ENCODE data around the gene ST8SIA4.

DNA sequence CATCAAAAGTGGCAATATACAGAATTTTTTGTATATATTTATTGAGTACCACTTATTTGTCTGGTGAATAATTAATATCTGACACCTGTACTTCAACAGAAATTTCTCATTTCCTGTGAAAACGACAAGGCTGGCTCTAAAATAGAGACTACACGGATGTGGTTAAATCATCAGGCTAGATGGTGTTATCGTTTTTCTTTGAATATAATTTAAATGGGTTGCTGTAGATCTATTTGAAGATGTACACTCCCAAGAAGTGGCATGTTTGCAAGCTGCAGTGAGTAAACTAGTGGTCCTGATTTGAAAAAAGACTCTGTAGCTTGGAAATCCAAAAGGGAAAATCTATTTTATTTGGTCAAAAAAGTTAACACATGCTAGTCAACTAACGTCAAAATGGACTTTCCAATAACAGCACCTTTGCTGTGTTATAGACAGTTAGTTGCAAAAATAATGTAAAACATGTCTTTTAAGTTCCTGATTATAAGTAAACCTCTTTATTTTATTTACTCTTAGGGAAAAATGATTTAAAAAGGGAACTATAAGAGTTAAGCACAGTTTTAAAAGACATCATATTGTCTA lies 13.8 kb downstream of the ST8SIA4 start:
- TF ChIP-seq POLR2AphosphoS5 (IDR thresholded peaks at IDR 0.05) (no peak), CTCF (IDR thresholded peaks at IDR 0.05) (no peak)

Measured in transverse colon (tissue), 4 donors.